GM12874 (cell line): ENCODE results near the gene NELFB.

Source experiments
- TF ChIP-seq, protein P1 (sequence below): IDR thresholded peaks from 2 replicates; pipeline ENCODE4 v1.5.1; 2011; ENCODE audit warnings: low read depth, mild to moderate bottlenecking, control low read depth, low read length, moderate library complexity; ENCODE audit not compliant: insufficient read depth

The NELFB gene

DNA sequence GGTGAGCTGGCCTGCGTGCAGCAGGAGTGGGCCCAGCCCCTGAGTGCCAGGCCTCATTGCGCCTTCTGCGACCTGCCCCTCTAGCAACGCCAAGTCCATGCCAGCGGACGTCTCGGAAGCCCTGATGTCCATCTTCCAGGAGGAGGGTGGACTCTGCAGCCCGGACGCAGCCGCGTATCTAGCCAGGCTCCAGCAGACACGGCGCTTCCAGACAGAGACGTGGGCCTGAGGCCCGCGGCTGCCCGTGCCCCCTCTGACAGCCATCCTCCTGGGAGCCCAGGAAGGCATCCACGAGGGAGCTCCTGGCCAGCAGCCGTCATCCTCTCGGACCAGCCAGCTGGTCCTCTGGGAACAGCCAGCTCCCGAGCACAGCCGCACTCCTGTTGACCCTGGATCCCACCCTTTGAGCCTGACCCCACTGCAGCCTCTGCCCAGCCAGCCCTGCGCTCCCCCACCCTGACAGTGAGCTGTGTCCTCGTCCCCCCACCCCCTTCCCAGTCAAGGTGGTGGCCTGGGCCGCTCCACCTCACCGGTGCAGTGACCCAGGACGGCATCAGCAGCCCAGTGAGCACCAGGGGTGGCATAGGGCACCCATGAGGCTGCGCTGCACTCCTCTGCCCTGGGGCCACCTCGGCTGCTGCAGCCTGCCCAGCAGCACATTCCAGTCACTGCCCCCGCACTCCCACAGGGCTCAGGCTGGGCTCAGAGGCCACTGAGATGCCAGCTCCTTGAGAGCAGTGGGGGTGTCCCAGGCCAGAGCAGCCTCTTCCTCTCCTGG lies 38.8 kb upstream of the NELFB start:
- TF ChIP-seq, protein P1, sequence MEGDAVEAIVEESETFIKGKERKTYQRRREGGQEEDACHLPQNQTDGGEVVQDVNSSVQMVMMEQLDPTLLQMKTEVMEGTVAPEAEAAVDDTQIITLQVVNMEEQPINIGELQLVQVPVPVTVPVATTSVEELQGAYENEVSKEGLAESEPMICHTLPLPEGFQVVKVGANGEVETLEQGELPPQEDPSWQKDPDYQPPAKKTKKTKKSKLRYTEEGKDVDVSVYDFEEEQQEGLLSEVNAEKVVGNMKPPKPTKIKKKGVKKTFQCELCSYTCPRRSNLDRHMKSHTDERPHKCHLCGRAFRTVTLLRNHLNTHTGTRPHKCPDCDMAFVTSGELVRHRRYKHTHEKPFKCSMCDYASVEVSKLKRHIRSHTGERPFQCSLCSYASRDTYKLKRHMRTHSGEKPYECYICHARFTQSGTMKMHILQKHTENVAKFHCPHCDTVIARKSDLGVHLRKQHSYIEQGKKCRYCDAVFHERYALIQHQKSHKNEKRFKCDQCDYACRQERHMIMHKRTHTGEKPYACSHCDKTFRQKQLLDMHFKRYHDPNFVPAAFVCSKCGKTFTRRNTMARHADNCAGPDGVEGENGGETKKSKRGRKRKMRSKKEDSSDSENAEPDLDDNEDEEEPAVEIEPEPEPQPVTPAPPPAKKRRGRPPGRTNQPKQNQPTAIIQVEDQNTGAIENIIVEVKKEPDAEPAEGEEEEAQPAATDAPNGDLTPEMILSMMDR, result no peak

DNA sequence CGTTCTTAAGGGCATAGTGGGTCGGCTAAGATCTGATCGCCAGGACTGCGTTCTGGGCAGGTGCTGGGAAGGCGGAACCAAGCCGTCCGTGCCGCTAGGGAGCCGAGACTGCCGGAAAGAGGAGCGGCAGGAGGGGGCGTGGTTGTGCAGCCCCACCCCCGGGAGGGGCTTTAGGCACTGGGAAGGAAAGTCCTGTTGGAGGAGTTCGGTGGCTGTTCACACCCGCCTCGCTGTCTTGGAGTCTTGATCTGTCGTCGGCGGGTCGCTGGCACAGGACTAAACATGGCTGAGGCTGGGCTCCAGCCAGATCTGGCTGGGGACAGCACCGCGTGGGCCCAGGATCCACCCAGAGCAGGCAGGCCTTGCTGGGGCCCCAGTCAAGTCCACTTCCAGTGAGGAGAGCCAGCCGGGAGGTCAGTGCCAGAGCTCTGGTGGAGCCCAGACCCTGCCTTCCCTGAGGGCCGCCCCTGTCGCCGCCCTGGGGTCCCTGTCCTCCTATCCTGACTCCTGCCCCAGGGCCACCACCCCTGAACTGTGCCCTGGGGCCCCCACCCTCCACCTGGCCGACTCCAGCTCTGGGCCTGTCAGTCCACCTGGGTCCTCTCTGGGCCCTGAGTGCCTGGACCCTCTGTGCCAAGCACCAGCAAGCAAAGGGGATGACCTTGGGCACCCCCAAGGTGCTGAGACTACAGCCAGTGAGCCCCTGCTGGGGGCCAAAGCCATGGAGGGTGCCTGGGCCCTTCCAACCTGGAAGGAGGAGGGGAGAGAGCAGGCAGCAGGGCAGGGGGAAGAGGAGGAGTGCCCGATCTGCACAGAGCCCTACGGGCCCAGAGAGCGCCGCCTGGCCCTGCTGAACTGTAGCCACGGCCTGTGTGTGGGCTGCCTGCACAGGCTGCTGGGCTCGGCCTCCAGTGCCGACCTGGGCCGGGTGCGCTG lies 37.6 kb upstream of the NELFB start:
- TF ChIP-seq, protein P1, result no peak

DNA sequence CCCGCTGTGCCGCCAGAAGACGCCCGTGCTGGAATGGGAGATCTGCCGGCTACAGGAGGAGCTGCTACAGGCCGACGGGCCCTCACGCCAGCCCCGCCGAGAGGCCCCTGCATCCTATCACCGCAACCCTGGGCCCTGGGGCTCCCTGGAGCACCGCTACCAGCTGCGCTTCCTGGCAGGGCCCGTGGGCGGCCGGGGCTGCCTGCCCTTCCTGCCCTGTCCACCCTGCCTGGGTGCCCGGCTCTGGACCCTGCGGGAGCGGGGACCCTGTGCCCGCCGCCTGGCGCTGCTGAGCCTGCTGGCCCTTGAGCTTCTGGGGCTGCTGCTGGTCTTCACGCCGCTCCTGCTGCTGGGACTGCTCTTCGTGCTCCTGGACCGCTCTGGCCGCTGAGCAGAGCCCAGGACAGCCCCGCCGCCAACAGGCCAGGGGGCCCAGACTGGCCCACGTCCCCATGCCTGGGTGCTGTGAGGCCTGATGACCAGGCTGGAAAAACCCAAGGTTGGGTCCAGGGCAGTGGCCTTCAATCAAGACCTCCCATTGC lies 36.8 kb upstream of the NELFB start:
- TF ChIP-seq, protein P1, result no peak

DNA sequence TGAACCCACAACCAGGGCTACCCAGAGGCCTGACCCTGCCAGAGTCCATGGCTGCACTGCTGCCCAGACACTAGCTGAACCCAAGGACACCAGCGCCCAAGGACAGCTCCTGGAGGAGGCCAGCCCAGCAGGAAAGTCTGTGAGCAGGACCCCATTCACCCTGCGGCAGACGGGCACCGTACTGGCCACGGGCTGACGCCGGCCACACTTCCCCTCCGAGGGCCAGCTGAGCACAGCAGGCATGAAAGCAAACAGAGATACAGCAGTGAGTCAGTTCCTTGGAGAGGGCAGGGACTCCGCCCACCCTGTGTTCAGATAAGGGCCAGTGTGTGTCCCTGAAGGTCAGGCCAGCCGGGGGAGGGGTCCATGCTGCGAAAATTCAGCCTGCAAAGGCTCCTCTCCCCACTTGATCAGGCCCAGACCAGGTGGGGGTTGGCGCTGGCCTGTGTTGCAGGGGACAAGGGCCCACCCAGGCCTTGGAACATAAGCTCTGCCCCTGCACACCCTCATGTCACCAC lies 36.3 kb upstream of the NELFB start:
- TF ChIP-seq, protein P1, result no peak

DNA sequence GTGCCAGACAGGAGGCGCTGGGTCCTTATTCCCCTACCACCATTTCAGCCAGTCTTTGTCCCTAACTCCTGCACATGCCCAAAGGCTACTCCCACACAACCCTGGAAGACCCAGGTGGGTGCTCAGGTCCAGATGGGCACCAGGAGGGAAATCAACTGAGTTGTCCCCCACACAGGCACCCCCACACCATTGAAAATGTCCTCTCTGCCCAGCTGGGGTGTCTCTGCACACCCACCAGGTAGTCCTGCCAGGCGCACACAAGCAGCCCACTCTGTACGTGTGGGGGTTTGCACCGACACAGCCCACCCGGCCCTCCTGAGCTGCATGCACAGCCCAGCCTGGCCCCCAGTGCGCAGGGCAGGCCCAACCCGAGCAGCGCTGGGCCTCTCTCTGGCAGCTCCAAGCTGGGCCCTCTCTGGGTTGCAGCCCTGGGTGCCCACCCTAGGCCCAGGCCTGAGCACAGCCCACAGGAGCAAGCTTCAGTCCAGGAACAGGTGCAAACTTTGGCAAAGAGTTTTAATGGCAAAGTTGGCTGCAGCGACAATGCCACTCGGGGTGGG lies 35.3 kb upstream of the NELFB start:
- TF ChIP-seq, protein P1, result no peak

DNA sequence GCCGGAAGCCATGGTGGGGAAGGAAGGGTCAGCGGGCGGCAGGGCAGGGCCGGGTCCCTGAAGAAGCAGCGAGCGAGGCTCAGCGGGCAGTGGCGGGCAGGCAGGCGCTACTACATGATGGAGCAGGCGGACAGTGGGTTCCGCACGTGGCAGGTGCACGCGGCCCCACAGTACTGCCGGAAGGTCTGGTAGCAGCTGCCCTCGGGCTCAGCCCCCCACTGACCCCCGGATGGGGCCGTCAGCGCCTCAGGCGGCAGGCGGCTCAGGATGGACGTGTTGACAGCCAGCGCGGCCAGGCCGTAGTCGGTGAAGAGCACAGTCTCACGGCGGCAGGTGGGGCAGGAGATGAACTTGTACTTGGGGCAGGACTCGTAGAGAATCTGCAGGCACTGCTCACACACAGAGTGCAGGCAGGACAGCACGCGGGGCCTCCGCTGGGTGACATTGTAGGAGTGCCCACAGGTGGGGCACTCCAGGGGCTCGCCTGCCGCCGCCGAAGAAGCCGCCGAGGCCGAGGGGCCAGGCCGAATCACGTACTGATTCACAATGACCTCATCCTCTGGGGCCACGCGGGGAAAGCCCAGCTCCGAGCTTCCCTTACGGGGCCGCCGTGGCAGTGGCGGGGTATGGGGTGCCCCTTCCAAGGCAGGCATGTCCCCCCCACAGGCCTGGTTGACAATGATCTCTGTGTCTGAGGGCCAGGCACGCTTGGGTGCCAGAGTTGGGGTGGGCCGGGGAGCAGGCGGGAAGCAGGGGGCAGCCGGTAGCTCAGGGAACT lies 34.6 kb upstream of the NELFB start:
- TF ChIP-seq, protein P1, result no peak
